Skin epidermis (tissue), 12 donors: ENCODE measurements around the gene ADAMTS2.

Source experiments
- H3K27ac ChIP-seq, 21 experiments: fragments of 200-600 bp; sonication (generic) in 11 of 21; one replicate each; pipeline ENCODE4 v1.5.0; 2020; ENCODE audit warnings: mild to moderate bottlenecking in 3 of 21, inconsistent platforms in 2 of 21, moderate library complexity in 2 of 21
- H3K4me3 ChIP-seq, 7 experiments: fragments of 200-600 bp; sonication (generic) in 2 of 7; one replicate each; pipeline ENCODE4 v1.5.0; 2020; ENCODE audit warnings: inconsistent platforms in 2 of 7, mild to moderate bottlenecking in 2 of 7, moderate library complexity in 1 of 7

ADAMTS2 gene

DNA sequence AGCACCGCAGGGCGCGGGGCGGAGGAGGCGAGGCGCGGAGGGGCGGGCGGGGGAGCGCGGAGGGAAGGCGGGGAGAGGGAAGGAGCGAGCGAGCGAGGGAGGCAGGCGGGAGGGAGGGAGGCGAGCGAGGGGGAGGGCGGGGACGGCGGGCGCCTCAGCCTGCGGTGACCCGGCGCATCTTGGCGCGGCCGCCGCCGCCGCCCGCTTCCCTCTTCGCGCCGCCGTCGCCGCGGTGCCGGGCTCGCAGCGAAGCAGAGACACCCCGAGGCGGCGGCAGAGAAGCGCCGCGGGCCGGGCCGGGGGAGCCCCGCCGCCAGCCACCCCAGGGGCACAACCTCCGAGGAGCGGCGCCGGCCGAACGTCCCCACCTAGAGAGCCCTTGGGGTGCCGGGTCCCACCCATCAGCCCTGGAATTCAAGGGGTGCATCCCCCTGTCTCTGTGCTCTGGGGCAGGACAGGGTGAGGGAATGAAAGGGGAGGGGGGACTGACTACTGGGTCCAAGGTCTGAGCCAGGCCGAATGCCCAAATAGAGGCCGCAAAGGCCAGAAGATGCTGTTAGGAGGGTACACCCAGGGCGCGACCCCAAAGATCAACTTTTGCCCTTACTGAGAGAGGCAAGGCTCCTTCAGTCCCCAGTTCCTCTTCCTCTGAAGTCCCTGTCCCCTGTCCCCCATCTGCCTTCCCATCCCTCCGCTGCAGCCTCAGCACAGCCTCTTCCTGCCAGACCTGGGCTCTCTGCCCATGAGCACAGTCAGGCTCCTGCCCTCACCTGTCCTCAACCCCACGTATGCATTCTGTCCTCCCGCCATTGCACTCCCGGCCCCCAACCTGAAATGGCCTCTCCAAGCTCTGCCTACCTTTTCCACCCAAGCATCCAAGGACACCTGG, at the start of gene ADAMTS2:
ADAMTS2 (minus strand) TSS at position 29 of the 889 bp plus-strand sequence. CDS start 133 bp downstream, outside the sequence.
- Histone ChIP-seq H3K27ac (peak within 1 kb of the TSS in 20 of 21 experiments; percentile 21 to 90 (median 68)), H3K4me3 (peak within 1 kb of the TSS; percentile 24 to 50 (median 45))

DNA sequence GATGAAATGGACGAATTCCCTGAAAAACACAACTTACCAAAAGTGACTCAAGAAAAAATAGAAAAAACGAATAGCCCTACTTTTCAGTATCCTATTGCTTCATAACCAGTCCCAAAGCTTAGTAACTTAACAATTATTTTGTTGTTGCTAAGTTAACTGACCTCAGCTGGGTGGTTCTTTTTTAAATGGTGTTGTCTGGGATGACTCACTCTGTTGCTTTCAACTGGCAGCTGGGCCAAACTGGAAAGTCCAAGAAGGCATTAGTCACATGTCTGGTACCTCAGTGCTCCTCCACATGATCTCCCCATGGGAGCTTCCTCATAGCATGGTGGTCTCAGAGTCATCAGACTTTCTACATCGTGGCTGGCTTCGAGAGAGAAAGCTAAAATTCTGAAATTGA, 47.8 kb upstream of the ADAMTS2 start:
- Histone ChIP-seq H3K27ac (peak overlapping the region in 1 of 21 experiments; percentile 51), H3K4me3 (no peak overlapping the region)

DNA sequence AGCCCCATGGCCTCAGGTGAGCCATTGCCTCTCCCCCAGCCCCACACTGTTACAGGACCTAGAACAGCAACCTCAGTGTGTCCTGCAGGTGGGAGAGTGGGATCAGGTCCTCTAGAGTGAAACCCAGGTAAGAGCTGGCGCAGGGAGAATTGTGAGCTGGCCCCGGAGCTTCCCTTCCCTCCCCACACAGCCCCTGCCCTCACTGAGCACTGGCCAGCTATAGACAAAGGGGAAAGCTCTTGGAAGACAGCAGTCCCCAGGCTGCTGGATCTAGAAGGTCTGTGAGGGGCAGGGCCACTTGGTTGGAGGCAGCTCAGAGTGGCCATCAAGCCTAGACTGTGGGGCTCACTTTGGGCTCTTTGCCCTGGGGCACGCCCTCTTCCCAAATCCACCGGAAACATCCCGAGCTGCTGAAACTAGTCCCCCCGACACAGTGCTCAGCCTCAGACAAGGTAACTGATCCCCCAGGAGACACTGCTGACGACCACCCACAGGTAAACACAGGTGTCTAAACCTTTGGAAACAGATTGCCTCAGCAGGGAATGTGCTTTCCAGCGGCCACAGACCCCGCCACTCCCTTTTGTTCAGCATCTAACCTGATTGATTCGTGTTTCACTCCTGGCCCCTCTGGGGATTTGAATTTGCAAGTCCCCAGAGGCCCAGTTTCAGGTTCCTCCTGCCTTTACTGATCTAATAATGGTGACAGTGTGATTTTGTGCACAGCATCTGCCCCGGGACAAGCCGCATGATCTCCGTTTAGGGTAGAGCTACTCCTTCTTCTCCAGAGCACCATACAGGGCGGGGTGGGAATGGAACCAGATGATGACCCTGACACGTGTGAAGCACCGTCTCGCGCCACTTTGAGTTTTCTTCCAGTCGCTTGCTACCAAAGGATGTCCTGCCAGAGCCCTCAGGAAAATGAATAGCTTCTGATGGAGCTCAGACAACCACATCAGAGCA, 42.2 kb upstream of the ADAMTS2 start:
- Histone ChIP-seq H3K4me3 (no peak overlapping the region), H3K27ac (peak overlapping the region in 2 of 21 experiments; percentile 10 to 18)

DNA sequence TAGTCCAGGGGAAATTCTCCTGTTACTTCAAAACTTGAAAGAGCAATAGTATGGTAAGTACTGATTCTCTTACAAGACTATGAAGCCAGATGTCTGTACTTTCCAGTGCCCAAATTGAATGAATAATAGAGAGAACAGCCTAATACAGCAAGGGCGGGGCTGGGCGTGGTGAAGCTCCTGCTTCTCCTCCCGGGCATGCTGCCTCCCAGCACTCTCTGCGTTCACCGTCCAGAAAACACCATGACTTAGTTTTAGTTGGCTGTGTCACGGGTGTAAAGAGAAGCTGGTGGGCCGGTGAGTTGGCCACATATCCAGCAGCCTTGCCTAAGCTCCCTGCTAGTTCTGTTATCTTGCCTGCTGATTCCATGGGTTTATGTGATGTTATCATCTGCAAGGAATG, 40.7 kb upstream of the ADAMTS2 start:
- peak overlapping the region in 1 of 21 experiments; percentile 13 for H3K27ac ChIP-seq
- no peak overlapping the region for H3K4me3 ChIP-seq

DNA sequence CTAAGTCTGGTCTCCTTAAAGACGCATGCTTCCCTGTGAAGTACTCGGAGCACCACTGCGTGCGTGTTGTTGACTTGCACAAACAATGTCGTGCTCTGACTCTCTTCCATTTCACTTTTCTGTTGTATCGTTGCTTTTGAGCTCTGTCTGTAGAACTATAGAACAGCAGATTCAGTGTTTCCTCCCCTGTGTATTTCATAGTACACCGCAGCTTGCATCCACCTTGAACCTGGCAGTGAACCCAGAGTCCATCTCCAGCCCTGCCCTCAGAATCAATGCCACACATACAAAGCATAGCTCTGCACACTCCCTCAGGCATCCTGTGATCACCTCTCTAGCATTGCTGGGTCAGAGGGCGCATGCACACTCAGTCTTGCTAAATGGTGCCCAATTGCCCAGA, 37.2 kb upstream of the ADAMTS2 start:
- Histone ChIP-seq H3K4me3 (no peak overlapping the region), H3K27ac (no peak overlapping the region)

DNA sequence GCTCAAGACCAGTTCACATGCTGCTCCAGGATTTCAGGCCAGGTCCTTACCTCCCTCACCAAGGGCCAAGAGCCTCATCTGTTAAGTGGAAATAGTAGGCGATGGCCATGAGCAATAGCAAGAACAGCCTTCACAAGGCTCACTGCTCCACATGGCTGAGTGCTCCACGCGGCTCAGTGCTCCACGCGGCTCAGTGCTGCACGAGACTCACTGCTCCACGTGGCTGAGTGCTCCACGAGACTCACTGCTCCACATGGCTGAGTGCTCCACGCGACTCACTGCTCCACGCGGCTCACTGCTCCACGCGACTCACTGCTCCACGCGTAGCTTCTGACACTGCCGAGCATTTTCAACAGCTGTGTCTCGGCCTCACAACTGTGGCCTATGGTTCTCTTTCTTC, 36.4 kb upstream of the ADAMTS2 start:
- H3K27ac ChIP-seq, result no peak overlapping the region
- H3K4me3 ChIP-seq, result no peak overlapping the region

DNA sequence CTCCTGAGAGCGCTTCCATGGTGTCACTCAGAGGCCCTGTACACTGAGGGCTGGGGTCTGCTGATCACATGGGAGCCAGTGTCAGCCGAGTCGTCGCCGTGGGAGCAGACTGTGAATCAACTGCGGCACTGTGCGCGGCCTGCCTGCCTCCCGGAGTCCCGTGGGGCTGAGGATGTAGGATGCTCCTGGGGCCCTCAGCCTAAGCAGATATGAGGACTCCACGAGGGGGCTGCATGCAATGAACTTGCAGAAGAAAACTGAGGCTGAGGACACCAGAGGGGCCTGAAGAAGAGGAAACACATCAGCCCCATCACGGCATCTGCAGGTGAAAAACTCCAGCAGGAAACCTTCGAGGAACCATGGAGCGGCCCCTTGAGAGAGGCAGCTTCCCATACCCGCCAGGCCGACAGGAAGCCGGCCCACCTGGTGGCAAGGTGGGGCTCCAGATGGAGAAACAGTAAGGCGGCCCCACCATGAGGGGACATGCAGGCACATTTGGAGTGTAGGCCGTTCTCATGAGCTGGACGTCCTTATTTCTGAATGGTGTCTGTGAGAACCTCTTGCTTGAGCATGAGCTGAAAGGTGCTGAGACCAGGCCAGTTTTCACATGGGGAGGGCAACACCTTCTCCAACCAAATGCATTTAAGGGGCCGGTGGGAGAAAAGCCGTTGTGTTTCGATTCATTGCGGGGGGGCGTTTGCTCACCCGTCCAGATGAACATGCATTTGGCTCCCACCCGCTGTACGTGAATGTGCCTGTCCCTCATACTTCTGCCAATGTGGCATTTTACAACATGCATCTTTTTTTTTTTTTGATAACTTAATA, 35.2 kb upstream of the ADAMTS2 start:
- H3K27ac ChIP-seq, result no peak overlapping the region
- H3K4me3 ChIP-seq, result no peak overlapping the region

DNA sequence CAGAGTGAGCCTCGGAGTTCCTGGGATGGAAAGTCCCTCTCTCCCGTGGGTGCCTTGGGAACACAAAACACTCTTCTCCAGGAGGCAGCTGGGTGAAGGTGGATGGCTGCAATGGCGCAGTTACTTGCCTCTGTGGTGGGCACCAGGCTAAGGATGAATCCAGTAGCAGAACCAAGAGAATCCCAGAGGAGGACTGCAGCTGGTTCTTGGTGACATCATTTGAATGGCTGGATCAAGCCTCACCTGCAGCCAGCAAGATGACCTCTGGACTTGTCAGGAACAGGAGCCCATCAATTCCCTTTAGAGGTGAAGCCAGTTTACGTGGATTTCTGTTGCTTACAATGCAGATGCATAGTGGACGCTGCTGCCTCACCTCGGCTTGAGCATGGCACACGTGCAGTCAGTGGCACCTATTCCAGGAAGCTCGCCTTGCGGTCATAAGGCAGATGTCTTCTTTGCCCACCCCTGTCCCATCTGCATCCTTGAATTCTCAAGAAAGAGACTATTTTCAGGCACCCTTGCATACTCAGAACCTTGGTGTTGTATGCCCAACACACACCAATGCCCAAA, 34.1 kb upstream of the ADAMTS2 start:
- Histone ChIP-seq H3K27ac (peak overlapping the region in 6 of 21 experiments; percentile 47 to 77 (median 68)), H3K4me3 (no peak overlapping the region)

DNA sequence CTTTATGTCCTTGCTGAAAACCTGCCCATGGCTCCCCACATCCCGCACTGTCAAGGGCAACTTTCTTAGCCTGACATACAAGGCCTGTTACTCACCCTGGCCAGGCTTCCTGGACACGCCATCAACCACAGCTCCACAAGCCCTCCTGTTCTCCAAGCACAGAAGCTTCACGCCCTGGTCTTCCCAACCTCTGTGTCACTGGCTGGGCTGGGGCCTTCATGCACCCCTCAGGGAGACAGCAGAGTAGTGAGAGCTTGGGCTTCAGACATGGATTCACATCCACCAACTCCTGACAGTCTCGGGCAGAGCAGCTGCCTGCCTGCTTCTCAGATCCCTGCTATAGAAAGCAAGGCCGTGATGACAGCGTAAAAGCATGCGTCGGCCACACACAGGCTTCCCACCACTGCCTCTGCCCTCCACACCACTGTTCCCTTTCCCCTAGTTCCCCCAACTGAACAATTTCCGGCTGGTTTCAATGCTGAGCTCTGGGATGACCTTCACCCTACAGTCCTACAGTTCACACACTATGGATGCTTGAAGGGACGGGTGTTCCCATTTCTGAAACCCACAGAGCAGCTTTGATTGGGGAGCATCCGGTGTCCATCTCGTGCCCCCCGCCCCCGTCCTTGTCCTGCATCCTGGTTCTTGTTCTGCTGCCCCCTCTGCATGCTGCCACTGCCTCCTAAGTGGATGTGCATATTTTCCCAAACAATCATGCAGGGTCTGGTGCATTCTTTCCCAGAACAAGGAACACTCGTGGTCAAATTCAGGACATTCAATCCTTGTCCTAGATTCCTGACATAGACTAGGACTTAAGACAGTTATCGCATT, 33.4 kb upstream of the ADAMTS2 start:
- Histone ChIP-seq H3K4me3 (no peak overlapping the region), H3K27ac (peak overlapping the region in 15 of 21 experiments; percentile 13 to 86 (median 57))

DNA sequence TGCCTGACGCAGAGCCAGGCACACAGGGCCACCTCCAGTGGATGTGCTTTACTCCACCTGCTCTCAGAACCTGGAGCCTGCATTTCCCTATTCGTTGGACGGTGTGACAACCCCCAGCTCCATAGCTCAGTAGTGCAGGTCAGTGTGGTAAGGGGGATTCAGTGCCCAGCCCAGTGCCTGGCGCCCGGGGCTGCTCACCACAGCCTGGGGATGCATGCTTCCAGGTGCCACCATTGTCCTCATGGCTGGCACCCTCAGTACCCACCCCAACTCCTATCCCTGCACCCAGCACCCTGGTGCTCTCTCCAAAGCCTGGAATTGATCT, 32.8 kb upstream of the ADAMTS2 start:
- H3K27ac ChIP-seq, result peak overlapping the region in 15 of 21 experiments; percentile 13 to 86 (median 57)
- H3K4me3 ChIP-seq, result no peak overlapping the region

DNA sequence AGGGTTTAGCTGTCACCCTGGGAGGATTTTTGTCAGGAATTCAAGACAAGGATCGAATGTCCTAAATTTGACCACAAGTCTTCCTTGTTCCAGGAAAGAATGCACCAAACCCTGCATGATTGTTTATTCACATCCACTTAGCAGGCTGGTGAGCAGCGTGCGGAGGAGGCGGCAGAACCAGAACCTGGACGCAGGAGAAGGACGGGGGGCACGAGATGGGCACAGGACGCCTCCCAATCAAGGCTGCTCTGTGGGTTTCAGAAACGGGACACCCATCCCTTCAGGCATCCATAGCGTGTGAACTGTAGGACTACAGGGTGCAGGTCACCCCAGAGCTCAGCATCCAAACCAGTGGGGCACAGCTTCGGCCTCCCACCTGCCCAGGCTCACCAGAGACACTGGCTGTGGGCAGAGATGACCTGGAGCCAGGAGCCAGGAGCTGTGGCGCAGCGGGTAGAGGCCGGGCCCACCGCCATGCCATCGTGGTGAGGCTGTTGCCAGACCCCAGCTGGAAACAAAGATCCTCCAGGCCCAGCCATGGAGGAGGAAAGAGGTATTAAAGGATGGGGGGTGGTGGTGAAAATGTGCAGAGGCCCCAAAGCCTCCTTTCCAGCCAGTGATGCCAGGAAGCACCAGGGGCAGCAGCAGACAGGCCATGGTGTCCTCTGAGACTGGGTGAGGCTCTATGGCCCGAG, 32.3 kb upstream of the ADAMTS2 start:
- Histone ChIP-seq H3K27ac (peak overlapping the region in 13 of 21 experiments; percentile 13 to 86 (median 65)), H3K4me3 (no peak overlapping the region)

DNA sequence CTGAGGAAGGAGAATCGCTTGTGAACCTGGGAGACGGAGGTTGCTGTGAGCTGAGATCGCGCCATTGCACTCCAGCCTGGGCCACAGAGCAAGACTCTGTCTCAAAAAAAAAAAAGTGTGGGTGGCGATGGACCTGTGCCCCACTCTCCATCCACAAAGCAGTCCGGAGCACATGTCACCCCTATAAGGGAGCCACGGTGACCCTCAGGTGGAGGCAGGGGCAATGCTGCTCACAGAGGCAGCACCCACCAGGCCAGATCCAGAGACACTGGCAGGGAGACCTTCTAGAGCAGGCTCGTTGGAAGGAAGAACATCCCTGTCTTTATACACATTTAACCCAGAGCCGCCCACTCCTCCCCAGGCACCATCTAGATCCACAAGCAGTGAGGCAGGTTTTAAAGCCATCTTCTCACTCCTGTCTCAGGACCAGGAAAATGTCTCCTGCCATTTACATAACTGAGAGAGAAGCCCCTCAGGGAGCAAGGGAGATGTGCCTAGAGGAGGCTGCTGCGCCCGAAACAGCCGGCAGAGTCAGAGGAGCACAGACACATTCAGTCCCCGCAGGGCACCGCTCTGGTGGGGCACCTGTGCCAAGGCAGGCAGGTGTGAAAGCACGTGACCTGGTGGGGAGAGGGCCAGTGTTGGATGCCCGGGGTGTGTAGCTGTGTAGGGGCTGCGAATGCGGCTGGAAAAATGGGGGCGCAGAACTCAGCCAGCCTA, 31.6 kb upstream of the ADAMTS2 start:
- Histone ChIP-seq H3K4me3 (no peak overlapping the region), H3K27ac (peak overlapping the region in 2 of 21 experiments; percentile 84 to 86)

DNA sequence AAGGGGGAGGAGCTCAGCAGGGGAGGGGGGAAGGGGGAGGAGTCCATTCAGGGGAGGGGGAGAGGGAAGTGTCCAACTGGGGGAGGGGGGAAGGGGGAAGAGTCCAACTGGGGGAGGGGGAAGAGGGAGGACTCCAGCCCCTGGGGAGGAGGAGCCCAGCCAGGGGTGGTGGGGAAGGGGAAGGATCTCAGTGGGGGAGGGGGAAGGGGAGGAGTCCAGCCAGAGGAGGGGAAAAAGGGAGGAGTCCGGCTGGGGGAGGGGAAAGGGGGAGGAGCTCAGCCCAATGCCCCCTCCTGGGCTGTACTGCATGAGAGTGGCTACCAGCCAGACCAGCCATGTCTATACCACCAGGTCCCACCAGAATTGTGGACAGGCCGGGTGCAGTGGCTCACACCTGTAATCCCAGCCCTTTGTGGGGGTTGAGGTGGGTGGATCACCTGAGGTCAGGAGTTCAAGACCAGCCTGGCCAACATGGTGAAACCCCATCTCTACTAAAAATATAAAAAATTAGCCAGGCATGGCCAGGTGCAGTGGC, 30.6 kb upstream of the ADAMTS2 start:
- H3K27ac ChIP-seq, result no peak overlapping the region
- no peak overlapping the region for H3K4me3 ChIP-seq

DNA sequence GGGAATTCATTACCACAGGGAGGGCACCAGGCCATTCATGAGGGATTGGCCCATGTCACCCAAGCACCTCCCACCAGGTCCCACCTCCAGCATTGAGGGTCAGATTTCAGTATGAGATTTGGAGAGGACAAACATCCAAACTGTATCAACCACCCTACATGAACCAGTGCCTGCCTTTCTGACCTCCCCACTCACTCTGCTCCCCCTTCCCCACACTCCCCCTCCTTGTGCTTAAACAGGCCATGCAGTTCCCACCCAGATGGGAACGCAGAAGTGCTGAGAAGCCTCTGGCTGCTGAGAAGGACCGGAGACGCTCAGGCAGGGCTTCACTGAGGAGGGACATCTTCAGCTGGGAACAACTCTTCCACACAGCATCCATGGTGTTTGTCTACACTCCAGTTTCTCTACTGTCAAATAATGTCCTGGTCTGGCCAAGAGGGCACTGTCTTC, 30.0 kb upstream of the ADAMTS2 start:
- Histone ChIP-seq H3K27ac (no peak overlapping the region), H3K4me3 (no peak overlapping the region)

DNA sequence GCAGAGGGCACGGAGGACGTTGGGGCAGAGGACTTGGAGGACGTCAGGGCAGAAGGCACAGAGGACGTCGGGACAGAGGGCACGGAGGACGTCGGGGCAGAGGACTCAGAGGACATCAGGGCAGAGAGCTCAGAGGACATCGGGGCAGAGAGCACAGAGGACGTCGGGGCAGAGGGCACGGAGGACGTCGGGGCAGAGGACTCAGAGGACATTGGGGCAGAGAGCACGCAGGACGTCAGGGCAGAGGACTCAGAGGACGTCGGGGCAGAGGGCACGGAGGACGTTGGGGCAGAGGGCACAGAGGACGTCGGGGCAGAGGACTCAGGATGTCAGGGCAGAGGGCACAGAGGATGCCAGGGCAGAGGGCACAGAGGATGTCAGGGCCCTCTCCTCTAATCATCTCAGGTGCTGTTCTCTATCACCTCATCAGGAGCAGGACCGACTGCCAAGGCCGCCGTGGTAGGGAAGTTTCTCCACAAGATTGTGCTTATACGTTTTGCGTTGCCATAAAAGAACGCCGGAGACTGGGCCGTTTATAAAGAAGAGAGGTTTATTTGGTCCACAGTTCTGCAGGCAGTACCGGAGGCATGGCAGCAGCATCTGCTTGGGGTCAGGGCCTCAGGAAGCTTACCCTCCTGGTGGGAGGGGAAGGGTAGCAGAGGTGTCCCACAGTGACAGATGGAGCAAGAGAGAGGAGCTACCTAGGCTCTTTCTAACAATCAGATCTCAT, 29.4 kb upstream of the ADAMTS2 start:
- Histone ChIP-seq H3K4me3 (no peak overlapping the region), H3K27ac (no peak overlapping the region)

DNA sequence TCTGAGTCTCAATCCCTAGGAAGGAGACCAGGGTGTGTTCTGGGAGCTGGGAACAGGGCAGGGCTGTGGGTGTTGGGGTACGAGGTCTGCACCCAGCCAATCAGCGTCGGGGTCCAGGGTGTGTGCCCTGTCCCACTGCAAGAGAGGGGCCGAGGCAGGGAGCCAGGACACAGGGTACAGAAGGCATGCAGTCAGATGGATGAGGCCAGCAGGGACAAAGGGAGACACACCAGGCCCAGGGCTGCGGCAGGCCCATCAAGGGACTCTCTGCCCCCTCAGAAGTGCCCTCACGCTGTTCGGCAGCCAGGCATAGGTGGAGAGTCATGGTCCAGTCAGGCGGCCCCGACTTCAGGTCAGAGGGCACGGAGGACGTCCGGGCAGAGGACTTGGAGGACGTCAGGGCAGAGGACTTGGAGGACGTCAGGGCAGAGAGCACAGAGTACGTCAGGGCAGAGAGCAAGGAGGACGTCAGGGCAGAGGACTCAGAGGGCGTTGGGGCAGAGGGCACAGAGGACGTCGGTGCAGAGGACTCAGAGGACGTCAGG, 28.8 kb upstream of the ADAMTS2 start:
- Histone ChIP-seq H3K4me3 (no peak overlapping the region), H3K27ac (no peak overlapping the region)
